ENCODE results near the gene DCDC1.

DNA sequence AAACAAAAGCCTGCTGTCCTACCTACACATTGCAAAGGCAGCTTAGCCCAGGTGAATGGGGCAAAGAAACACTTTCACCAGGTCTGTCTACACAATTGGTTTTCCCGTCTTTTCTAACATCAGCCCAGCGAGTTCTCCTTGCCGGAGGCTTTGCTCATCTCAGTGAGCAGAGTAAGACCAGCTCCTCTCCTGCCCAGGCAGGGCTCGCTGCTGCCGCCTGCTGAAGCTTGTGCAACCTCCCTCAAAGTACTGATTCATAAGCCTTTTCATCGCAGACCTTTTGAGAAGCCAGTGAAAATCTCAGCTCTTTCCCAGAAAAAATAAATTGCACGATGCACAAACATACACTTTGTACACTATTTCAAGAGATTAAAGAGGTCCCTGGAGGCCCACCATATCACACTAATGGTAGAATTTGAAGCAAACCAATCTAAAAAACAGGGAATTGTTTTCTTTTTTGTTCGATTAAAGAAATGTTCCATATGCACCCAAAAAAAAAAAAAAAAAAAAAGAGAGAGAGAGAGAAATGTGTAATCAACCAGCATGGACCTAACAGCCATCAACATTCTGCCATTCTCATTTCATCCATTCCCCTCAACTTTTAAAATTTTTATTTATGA, 455.3 kb downstream of the DCDC1 start:
- TF ChIP-seq EZH2 (IDR thresholded peaks at IDR 0.05; ENCODE audit: low read length, missing control alignments), result no peak
- TF ChIP-seq, protein P1, sequence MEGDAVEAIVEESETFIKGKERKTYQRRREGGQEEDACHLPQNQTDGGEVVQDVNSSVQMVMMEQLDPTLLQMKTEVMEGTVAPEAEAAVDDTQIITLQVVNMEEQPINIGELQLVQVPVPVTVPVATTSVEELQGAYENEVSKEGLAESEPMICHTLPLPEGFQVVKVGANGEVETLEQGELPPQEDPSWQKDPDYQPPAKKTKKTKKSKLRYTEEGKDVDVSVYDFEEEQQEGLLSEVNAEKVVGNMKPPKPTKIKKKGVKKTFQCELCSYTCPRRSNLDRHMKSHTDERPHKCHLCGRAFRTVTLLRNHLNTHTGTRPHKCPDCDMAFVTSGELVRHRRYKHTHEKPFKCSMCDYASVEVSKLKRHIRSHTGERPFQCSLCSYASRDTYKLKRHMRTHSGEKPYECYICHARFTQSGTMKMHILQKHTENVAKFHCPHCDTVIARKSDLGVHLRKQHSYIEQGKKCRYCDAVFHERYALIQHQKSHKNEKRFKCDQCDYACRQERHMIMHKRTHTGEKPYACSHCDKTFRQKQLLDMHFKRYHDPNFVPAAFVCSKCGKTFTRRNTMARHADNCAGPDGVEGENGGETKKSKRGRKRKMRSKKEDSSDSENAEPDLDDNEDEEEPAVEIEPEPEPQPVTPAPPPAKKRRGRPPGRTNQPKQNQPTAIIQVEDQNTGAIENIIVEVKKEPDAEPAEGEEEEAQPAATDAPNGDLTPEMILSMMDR (conservative IDR thresholded peaks at IDR 0.05 in 1 of 2, IDR thresholded peaks at IDR 0.05 in 1 of 2; ENCODE audit: low read depth in 1 of 2, low read length in 2 of 2), result peak; percentile 49 to 95
